Measurements from ENCODE around the gene PODXL.

Gene PODXL

GRCh38 chr7:131556053-131556908, at the start of gene PODXL:
Gene PODXL, minus strand, starts transcription at chr7:131556628. Its CDS starts 269 bp downstream, at chr7:131556359.
- DNase-seq (ENCODE audit: low read depth), result no peak

- no peak for DNase-seq (ENCODE audit: low read depth)
These were observed 49.0 kb upstream of the PODXL start for GRCh38 chr7:131605280-131605878.

- DNase-seq (ENCODE audit: low read depth), result no peak
These were observed 48.4 kb upstream of the PODXL start for GRCh38 chr7:131604841-131605279.

- DNase-seq (ENCODE audit: low read depth), result no peak
These were observed 47.5 kb upstream of the PODXL start for GRCh38 chr7:131603932-131604331.

- DNase-seq (ENCODE audit: low read depth), result no peak
These were observed 46.6 kb upstream of the PODXL start for GRCh38 chr7:131602994-131603372.

- DNase-seq (ENCODE audit: low read depth), result no peak
These were observed 46.0 kb upstream of the PODXL start for GRCh38 chr7:131602304-131602993.

GRCh38 chr7:131600085-131600881, 43.9 kb upstream of the PODXL start:
- no peak for DNase-seq (ENCODE audit: low read depth)

GRCh38 chr7:131596785-131597184, 40.4 kb upstream of the PODXL start:
- no peak for DNase-seq (ENCODE audit: low read depth)

GRCh38 chr7:131595699-131596098, 39.3 kb upstream of the PODXL start:
- no peak for DNase-seq (ENCODE audit: low read depth)

- DNase-seq (ENCODE audit: low read depth), result no peak
These were observed 35.4 kb upstream of the PODXL start for GRCh38 chr7:131591687-131592319.

GRCh38 chr7:131587315-131587923, 31.0 kb upstream of the PODXL start:
- no peak for DNase-seq (ENCODE audit: low read depth)

- DNase-seq (ENCODE audit: low read depth), result no peak
These were observed 30.3 kb upstream of the PODXL start for GRCh38 chr7:131586759-131587158.

GRCh38 chr7:131586259-131586658, 29.8 kb upstream of the PODXL start:
- DNase-seq (ENCODE audit: low read depth), result no peak

GRCh38 chr7:131583430-131583829, 27.0 kb upstream of the PODXL start:
- DNase-seq (ENCODE audit: low read depth), result no peak

GRCh38 chr7:131581241-131582051, 25.0 kb upstream of the PODXL start:
- DNase-seq (ENCODE audit: low read depth), result no peak

- no peak for DNase-seq (ENCODE audit: low read depth)
These were observed 22.2 kb upstream of the PODXL start for GRCh38 chr7:131578602-131579001.

- DNase-seq (ENCODE audit: low read depth), result no peak
These were observed 18.3 kb upstream of the PODXL start for GRCh38 chr7:131574741-131575140.

- no peak for DNase-seq (ENCODE audit: low read depth)
These were observed 14.0 kb upstream of the PODXL start for GRCh38 chr7:131570401-131570800.

- no peak for DNase-seq (ENCODE audit: low read depth)
These were observed 12.5 kb upstream of the PODXL start for GRCh38 chr7:131568970-131569369.

- no peak for DNase-seq (ENCODE audit: low read depth)
These were observed 12.1 kb upstream of the PODXL start for GRCh38 chr7:131568510-131568909.

Data from stimulated activated CD8-positive, alpha-beta memory T cell treated with anti-CD3 and anti-CD28 coated beads, Interleukin-15, amount 100 ng/mL, for 24 hours (primary cell).